ENCODE results near the gene ARHGAP22. TPM values are rescaled to one million over a fixed set of nuclear protein-coding genes. Genes with fewer than 3 reads are reported as not detected.

Gene ARHGAP22
- polyA plus RNA-seq, 1 of the 3 experiments (the other 2 are of a cell fraction): 12.4 TPM

DNA sequence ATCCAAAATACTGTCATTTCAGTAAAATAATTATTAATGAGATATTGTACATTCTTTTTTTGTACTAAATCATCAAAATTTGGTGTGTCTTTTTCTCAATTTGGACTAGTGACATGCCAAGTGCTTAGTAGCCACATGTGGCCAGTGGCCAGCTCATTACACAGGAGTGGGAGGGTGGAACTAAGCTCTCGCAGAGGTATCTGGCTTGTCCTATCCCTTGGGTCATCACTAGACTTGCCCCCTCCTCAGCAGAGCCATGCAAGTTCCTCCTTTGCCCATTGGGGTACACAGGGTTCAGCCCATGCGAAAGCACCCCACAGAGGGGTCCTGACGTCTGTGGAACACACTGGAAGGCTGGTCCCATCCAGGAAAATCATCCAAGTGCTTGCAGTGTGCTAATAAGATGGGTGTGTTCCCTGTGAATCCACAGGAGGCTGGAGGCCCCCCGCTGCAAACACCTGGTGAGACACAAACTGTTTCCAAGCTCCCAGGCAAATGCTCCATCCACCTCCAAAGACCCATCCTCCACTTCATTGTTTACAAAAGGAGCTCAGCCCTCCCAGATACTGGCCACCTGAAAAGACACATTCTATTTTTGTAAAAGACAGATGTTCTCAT, 1.3 kb downstream of the ARHGAP22 start (continued):
- TF ChIP-seq IRF3 (IDR thresholded peaks at IDR 0.05; ENCODE audit: low read depth, low read length): no peak
- no peak for TF ChIP-seq FOXJ3 (CRISPR knock-in tag; IDR thresholded peaks at IDR 0.05)
- TF ChIP-seq CHD2 (IDR thresholded peaks at IDR 0.05; ENCODE audit: low read length, partially characterized antibody): no peak

GRCh38 chr10:48602401-48603135, 2.3 kb downstream of the ARHGAP22 start:
- TF ChIP-seq RFX5 (IDR thresholded peaks at IDR 0.05; ENCODE audit: low read length): no peak
- TF ChIP-seq MAX (IDR thresholded peaks at IDR 0.05; ENCODE audit: low read depth): no peak
- no peak for TF ChIP-seq NFIC (IDR thresholded peaks at IDR 0.05; ENCODE audit: borderline replicate concordance)
- Histone ChIP-seq H3K4me2 (peak overlapping the region; percentile 92), H3K9me3 (no peaks in the 10 kb centered on the region), H3K79me2 (ENCODE audit: insufficient read depth) (peaks cover 74% of the 10 kb centered on the region), H3K36me3 (replicated peaks in 1 of 2; ENCODE audit: control insufficient read depth in 1 of 2, insufficient read depth in 2 of 2, low read length in 1 of 2) (peaks cover 0 to 3% of the 10 kb centered on the region in 2 experiments), H3K27me3 (ENCODE audit: insufficient read depth) (no peaks in the 10 kb centered on the region), H2AFZ (ENCODE audit: low read depth) (no peak overlapping the region), H3F3A (replicated peaks; ENCODE audit: insufficient read depth) (peaks cover 21% of the 10 kb centered on the region), H3K9ac (no peak overlapping the region), H3K4me1 (ENCODE audit: control insufficient read depth in 1 of 2, insufficient read depth in 2 of 2, low read depth in 1 of 2, low read length in 1 of 2) (peaks cover 14 to 51% of the 10 kb centered on the region in 2 experiments), H4K20me1 (ENCODE audit: insufficient read depth) (no peaks in the 10 kb centered on the region), H3K4me3 (ENCODE audit: low read depth in 2 of 2, low read length in 1 of 2) (peak overlapping the region in 1 of 2 experiments; percentile 76; a peak in 2 of 4 replicates), H3K27ac (ENCODE audit: low read depth in 2 of 2, low read length in 1 of 2) (no peak overlapping the region), H3K9me2 (no peaks in the 10 kb centered on the region)
- DNase-seq: no peak
- ChIA-PET CTCF (interaction anchor here (0.7 to 10.6 kb wide), 4 partner anchors 8 to 54 kb away, joined by 3 to 148 read pairs (median 3); no protein-coding TSS in a partner anchor), POLR2A (no interaction called here)
- 87% methylated on average over 8 of the region's 8 CpGs for WGBS (ENCODE audit: low lambda C conversion rate)

- Histone ChIP-seq H4K20me1 (ENCODE audit: insufficient read depth) (no peaks in the 10 kb centered on the region), H3K36me3 (replicated peaks in 1 of 2; ENCODE audit: control insufficient read depth in 1 of 2, insufficient read depth in 2 of 2, low read length in 1 of 2) (peaks cover 0 to 3% of the 10 kb centered on the region in 2 experiments), H3K27me3 (ENCODE audit: insufficient read depth) (no peaks in the 10 kb centered on the region), H2AFZ (ENCODE audit: low read depth) (no peak overlapping the region), H3K9me2 (no peaks in the 10 kb centered on the region), H3K4me1 (ENCODE audit: control insufficient read depth in 1 of 2, insufficient read depth in 2 of 2, low read depth in 1 of 2, low read length in 1 of 2) (peaks cover 10 to 43% of the 10 kb centered on the region in 2 experiments; a peak in 3 of 4 replicates), H3K79me2 (ENCODE audit: insufficient read depth) (peaks cover 81% of the 10 kb centered on the region), H3K4me2 (peak overlapping the region; percentile 92), H3K9ac (no peak overlapping the region), H3K9me3 (no peaks in the 10 kb centered on the region), H3K27ac (ENCODE audit: low read depth in 2 of 2, low read length in 1 of 2) (no peak overlapping the region), H3K4me3 (ENCODE audit: low read depth in 2 of 2, low read length in 1 of 2) (peak overlapping the region in 1 of 2 experiments; percentile 76; a peak in 1 of 4 replicates), H3F3A (replicated peaks; ENCODE audit: insufficient read depth) (peaks cover 13% of the 10 kb centered on the region)
- WGBS (ENCODE audit: low lambda C conversion rate): 83% methylated on average over 1 of the region's 1 CpG
- no peak for DNase-seq
- no peak for TF ChIP-seq GATA2 (CRISPR knock-in tag; IDR thresholded peaks at IDR 0.05)
- TF ChIP-seq FOXM1 (IDR thresholded peaks at IDR 0.05; ENCODE audit: low read depth): no peak
- ChIA-PET CTCF (interaction anchor here (0.7 kb wide), 2 partner anchors 9 to 55 kb away, joined by 3 read pairs; no protein-coding TSS in a partner anchor), POLR2A (no interaction called here)
Measured at GRCh38 chr10:48601789-48602188, 3.1 kb downstream of the ARHGAP22 start.
